Measurements from ENCODE around the gene AHNAK2.

The AHNAK2 gene

GRCh38 chr14:105011312-105011990, 33.3 kb upstream of the AHNAK2 start:
- DNase-seq = no peak

- no peak for DNase-seq
Observed at GRCh38 chr14:105010891-105011291, 32.7 kb upstream of the AHNAK2 start.

- no peak for DNase-seq
Observed at GRCh38 chr14:105010106-105010505, 31.9 kb upstream of the AHNAK2 start.

GRCh38 chr14:105007593-105008264, 29.6 kb upstream of the AHNAK2 start:
- no peak for DNase-seq

GRCh38 chr14:105006831-105007592, 28.8 kb upstream of the AHNAK2 start:
- no peak for DNase-seq

- no peak for DNase-seq
Observed at GRCh38 chr14:105005929-105006830, 28.0 kb upstream of the AHNAK2 start.

- no peak for DNase-seq
Observed at GRCh38 chr14:105005329-105005928, 27.3 kb upstream of the AHNAK2 start.

GRCh38 chr14:104999361-104999760, 21.2 kb upstream of the AHNAK2 start:
- no peak for DNase-seq

- no peak for DNase-seq
Observed at GRCh38 chr14:104998801-104999200, 20.6 kb upstream of the AHNAK2 start.

GRCh38 chr14:104996483-104996882, 18.3 kb upstream of the AHNAK2 start:
- no peak for DNase-seq

GRCh38 chr14:104996032-104996431, 17.9 kb upstream of the AHNAK2 start:
- no peak for DNase-seq

GRCh38 chr14:104994978-104995377, 16.8 kb upstream of the AHNAK2 start:
- DNase-seq = no peak

GRCh38 chr14:104993808-104994591, 15.8 kb upstream of the AHNAK2 start:
- no peak for DNase-seq

- no peak for DNase-seq
Observed at GRCh38 chr14:104993306-104993705, 15.1 kb upstream of the AHNAK2 start.

- no peak for DNase-seq
Observed at GRCh38 chr14:104992501-104992900, 14.3 kb upstream of the AHNAK2 start.

- DNase-seq = no peak
Observed at GRCh38 chr14:104991896-104992230, 13.7 kb upstream of the AHNAK2 start.

- DNase-seq = no peak
Observed at GRCh38 chr14:104989951-104990303, 11.8 kb upstream of the AHNAK2 start.

GRCh38 chr14:104989236-104989950, 11.2 kb upstream of the AHNAK2 start:
- DNase-seq = no peak

GRCh38 chr14:104986487-104987164, 8.5 kb upstream of the AHNAK2 start:
- no peak for DNase-seq

GRCh38 chr14:104985675-104986486, 7.7 kb upstream of the AHNAK2 start, which contains the start of gene CLBA1:
Gene CLBA1 (plus strand): TSS chr14:104985788. CDS start chr14:104986432, 644 bp downstream.
- DNase-seq = peak; percentile 89
